Heart left ventricle (tissue), 13 donors: Measurements from ENCODE around the gene RNF6.

Experiments
- POLR2A ChIP-seq, 2 donors: fragments of 450-650 bp; IDR thresholded peaks; one replicate each; pipeline ENCODE4 v1.6.1; 2017; ENCODE audit warnings: antibody characterized with exemption in 2 of 2, mild to moderate bottlenecking in 2 of 2, moderate library complexity in 2 of 2
- TF ChIP-seq, protein P1 (sequence below), 12 donors: fragments of 200-600 bp; sonication (generic) in 4 of 12; IDR thresholded peaks; one replicate each; pipeline versions ENCODE4 v1.5.0 to v1.8.0; 2018 to 2022; ENCODE audit warnings: antibody characterized with exemption in 12 of 12, mild to moderate bottlenecking in 5 of 12
- donor health status: ischemic (EF 13 %, LVEDD 7.1; RV severe dilation, severe dysfunction).
- donor health status: DM: no; HTN: yes; CAD: no.
- donor health status: DM: no; HTN: no; CAD: no.
- donor health status: ischemic (EF 25% LVEDD 6.9; RV normal size, moderate dysfunction).
- donor health status: ischemic (EF 25% LVEDD 5.7; RV mildly dilated, moderate dysfunction).
- donor health status: ischemic (EF 35%, LVEDD 5.7; RV mildly dilated, moderate dysfunction).
- donor health status: nonischemic (EF 11% LVEDD 7.7; RV severe dilation, severe dysfunction).
- donor health status: DM: yes; HTN: yes; CAD: no.
- donor health status: PGD.
- donor health status: ischemic (EF 29% LVEDD 5.4; RV normal size, mild dysfunction).
- donor health status: nonischemic (EF 23%, LVEDD 6.1; RV moderate dilation, normal function).

DNA sequence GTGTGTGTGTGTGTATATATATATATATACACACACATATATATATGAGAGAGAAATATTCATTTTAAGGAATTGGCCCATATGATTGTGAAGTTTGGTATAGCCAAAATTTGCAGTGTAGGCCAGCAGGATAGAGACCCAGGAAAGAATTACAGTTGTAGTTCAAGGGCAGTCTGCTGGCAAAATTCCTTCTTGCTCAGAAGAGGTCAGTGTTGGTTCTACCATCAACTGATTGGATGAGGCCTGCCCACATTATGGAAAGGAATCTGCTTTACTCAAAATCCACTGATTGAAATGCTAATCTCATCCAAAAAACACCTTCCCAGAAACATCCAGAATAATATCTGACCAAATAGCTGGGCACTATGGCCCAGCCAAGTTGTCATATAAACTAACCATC, 24.0 kb downstream of the RNF6 start:
- TF ChIP-seq, protein P1, sequence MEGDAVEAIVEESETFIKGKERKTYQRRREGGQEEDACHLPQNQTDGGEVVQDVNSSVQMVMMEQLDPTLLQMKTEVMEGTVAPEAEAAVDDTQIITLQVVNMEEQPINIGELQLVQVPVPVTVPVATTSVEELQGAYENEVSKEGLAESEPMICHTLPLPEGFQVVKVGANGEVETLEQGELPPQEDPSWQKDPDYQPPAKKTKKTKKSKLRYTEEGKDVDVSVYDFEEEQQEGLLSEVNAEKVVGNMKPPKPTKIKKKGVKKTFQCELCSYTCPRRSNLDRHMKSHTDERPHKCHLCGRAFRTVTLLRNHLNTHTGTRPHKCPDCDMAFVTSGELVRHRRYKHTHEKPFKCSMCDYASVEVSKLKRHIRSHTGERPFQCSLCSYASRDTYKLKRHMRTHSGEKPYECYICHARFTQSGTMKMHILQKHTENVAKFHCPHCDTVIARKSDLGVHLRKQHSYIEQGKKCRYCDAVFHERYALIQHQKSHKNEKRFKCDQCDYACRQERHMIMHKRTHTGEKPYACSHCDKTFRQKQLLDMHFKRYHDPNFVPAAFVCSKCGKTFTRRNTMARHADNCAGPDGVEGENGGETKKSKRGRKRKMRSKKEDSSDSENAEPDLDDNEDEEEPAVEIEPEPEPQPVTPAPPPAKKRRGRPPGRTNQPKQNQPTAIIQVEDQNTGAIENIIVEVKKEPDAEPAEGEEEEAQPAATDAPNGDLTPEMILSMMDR (IDR thresholded peaks at IDR 0.05), result peak in 1 of 12 donors; percentile 8
- TF ChIP-seq POLR2A (IDR thresholded peaks at IDR 0.05), result no peak
